Epithelial cell of esophagus (primary cell): Measurements from ENCODE around the gene NR6A1.

ENCODE experiments used
- DNase-seq: peaks from one replicate; pipeline ENCODE4 v3.0.0; 2010; ENCODE audit warnings: low read depth
- H3K4me3 ChIP-seq: 2 replicates; pipeline ENCODE4 v1.5.1; 2011; ENCODE audit warnings: mild to moderate bottlenecking, low read length, control low read depth
- TF ChIP-seq, protein P1 (sequence below): IDR thresholded peaks from 2 replicates; pipeline ENCODE4 v1.5.1; 2011; ENCODE audit warnings: low read depth, mild to moderate bottlenecking, low read length, control low read depth, inconsistent platforms; ENCODE audit not compliant: insufficient read depth; ENCODE audit errors: missing control alignments

Gene NR6A1

GRCh38 chr9:124503713-124504529 is 267.2 kb downstream of the NR6A1 start:
- no peak overlapping the region for H3K4me3 ChIP-seq
- DNase-seq: no peak
- TF ChIP-seq, protein P1, sequence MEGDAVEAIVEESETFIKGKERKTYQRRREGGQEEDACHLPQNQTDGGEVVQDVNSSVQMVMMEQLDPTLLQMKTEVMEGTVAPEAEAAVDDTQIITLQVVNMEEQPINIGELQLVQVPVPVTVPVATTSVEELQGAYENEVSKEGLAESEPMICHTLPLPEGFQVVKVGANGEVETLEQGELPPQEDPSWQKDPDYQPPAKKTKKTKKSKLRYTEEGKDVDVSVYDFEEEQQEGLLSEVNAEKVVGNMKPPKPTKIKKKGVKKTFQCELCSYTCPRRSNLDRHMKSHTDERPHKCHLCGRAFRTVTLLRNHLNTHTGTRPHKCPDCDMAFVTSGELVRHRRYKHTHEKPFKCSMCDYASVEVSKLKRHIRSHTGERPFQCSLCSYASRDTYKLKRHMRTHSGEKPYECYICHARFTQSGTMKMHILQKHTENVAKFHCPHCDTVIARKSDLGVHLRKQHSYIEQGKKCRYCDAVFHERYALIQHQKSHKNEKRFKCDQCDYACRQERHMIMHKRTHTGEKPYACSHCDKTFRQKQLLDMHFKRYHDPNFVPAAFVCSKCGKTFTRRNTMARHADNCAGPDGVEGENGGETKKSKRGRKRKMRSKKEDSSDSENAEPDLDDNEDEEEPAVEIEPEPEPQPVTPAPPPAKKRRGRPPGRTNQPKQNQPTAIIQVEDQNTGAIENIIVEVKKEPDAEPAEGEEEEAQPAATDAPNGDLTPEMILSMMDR: no peak

- TF ChIP-seq, protein P1: no peak
- no peak overlapping the region for H3K4me3 ChIP-seq
- DNase-seq: no peak
Observed at GRCh38 chr9:124502711-124503702, 268.1 kb downstream of the NR6A1 start.

DNA sequence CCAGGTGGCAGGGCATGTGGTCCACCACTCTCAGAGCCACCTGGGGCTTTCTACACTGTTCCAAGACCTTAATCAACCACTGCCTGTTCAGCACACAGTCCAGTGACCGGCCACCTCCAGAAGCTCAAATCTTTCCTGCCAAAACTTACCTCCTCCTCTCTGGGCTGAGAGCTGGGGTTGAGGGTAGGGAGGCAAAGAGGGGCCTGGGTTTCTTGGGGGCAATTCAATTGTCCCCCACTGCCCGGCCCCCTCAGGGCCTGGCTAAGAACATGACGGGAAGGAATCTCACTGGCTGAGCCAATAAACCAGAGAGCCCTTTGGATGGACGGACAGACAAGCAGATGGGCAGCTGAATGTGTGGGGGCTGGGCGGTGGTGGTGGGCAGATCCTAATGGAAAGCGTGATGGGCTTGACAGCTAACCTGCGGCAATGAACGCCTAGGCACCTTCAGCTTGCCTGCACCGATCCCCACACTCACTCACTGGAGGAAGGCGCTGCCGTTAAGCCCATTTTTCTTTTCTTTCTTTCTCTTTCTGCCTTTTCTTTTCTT is 269.3 kb downstream of the NR6A1 start:
- no peak for DNase-seq
- no peak overlapping the region for H3K4me3 ChIP-seq
- TF ChIP-seq, protein P1: no peak

DNA sequence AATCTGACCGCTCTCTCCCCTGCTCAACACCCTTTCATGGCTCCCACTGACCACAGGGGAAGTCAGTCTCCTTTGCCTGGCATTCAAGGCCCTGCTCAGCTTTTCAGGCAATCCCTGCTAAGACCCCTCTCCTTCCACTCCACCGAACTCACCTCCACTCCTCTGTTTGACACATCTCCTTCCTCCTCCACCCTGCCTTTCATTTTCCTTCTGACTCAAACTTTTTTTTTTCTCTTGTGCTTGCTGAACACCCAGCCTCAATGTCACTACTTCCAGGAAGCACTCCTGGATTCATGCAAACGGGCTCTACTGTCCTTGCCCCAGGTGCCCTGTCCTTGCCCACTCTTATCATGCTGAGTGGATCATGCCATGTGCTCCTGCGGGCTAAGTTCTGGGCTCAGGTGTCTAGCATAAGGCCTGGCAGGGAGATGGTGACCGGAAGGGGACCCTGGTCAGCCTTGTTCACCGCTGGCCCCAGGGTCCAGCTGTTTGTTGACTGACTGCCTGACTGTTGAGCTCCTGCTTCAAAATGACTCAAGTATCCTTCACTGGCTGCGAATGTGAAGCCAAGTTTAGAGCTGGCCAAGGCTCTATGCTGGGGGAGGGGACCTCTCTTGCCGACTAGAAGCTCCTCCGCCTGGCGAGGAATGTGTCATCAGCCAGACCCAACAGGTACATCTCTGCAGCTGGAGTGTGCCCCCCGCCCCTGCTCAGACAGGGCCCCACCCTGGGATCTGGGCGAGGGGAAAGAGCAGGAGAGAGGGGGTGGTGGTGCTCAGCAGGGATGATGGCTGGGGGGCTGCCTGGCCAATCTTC is 270.1 kb downstream of the NR6A1 start:
- TF ChIP-seq, protein P1: no peak
- H3K4me3 ChIP-seq: no peak overlapping the region
- DNase-seq: no peak

GRCh38 chr9:124500028-124500795 is 270.9 kb downstream of the NR6A1 start:
- no peak overlapping the region for H3K4me3 ChIP-seq
- TF ChIP-seq, protein P1: no peak
- DNase-seq: no peak
